DMS114 treated with DMSO at 0.1 percent for 48 hours (cell line): ENCODE data around the gene RBMS3.
"Not testable (repeated sequence)": the region's sequence is repeated elsewhere in the genome, so short reads cannot be mapped to it uniquely, and the experiment has no call there.

ENCODE experiments used
- DNase-seq: peaks from one replicate; lab custom pipeline; 2025; ENCODE audit not compliant: unreplicated experiment; lab: John Stamatoyannopoulos, UW

The RBMS3 gene

GRCh38 chr3:29649815-29650547 lies 369.1 kb downstream of the RBMS3 start:
- no peak for DNase-seq

DNA sequence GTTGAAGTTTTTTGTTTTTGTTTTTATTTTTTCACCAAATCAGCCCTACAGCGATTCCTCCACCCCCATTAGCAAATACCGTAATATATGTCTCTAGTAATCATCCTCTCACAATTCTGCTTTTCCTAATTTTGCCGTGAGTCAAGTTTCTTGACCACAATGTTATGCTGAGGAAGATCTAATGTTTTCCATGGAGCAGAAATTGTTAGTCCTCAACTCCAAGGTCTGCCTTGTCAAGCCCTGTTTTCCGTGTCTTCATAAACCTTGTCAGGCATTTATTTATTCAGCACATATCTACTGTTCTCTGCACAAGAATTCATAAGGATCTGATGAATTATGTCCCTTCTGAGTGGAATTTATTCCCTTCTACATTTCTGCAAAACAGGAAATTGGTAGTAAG lies 372.8 kb downstream of the RBMS3 start:
- DNase-seq: no peak

DNA sequence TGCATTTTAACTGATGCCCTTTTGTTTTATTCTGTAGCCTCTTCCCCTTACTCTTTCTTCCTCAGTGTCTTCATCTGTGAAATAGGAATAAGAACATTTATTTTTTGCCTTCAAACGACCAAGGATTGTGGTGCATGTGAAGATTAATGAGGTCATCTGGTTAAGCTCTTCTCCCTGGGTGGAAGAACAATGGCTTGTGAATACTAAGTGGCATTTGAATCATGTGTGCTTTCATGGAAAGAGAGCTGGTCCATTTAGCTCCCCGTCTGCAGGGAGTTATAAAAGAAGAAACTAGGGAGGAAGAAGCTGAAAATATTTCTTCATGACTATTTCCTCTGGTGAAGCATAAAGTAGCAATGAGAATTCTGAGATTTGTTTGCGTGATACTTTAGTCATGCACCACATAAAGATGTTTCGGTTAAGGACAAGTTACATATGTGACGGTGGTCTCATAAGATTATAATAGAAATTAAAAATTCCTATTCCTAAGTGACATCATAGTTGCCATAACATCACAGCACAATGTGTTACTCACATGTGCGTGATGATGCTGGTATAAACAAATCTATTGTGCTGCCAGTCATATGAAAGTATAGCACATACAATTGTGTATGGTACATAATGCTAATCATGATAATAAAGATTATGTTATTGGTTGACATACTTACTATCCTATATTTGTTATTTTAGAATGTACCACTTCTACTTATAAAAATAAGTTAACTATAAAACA lies 374.3 kb downstream of the RBMS3 start:
- DNase-seq: no peak

GRCh38 chr3:29665688-29666087 lies 384.8 kb downstream of the RBMS3 start:
- DNase-seq: no peak

GRCh38 chr3:29668233-29668632 lies 387.4 kb downstream of the RBMS3 start:
- no peak for DNase-seq

GRCh38 chr3:29668728-29669127 lies 387.9 kb downstream of the RBMS3 start:
- no peak for DNase-seq

- DNase-seq: not testable (repeated sequence)
Measured at GRCh38 chr3:29670476-29670875, 389.6 kb downstream of the RBMS3 start.

GRCh38 chr3:29677421-29677820 lies 396.6 kb downstream of the RBMS3 start:
- no peak for DNase-seq

GRCh38 chr3:29679944-29680343 lies 399.1 kb downstream of the RBMS3 start:
- no peak for DNase-seq

- no peak for DNase-seq
Measured at GRCh38 chr3:29683018-29683993, 402.4 kb downstream of the RBMS3 start.

DNA sequence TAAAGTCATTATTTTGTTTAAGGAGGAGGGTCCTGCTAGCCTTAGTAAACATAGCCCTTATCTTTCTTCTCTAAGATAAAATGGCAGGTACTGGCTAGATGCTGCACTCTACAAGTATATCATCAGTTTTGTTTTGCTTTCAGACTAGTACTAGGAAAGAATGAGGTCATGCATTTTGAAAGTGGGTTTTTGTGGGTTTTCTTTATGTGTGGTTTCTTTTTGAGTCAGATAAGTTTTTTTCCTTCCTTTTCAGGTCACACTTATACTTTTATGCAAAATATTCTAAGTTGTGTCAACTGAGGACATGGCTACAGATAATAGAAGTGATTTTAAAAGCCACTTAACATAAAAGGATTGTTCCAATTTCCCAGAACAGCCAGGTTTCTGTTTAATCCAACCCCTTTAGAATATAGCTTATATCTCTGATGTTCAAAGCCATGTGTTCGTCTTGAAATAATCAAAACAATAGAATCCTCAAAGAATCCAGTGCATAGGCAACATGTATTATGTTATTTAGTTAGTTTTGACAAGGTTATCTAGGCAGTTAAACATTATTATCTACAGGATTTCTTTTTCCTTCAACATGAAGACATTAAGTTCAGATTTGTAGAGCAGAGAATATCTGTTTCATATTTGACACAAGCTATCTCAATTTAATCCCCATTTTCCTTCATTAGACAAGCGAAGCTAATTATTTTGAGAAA lies 406.2 kb downstream of the RBMS3 start:
- DNase-seq: no peak

DNA sequence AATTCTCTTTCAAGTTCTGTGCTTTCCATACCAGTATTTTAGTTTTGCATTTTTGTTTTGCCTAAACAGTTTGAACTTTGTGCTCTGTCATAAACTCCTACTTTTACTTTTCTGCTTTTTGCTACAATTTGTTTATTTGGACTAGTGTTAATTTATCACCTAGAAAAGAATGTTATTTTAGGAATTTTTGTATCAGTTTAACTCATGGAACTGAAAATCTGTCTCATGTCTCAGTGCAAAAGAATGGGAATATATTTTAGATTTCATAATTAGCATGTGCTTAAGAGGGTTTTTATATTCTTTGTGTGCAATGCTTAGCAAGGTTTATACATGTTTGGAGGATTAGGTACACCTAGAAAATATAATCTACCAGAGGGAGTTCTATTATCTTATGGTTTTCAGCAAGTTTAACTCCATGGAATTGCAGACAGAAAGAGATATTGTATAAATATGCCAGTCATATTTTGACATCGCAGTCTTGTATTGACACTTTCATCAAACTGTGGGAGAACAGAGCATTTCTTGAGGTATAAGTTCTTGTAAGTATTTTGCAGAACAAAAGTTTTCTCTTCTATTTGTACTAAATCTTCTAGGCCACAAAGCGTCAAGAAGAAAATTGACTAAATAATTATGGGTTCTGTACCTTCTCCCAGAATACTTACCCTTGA lies 409.9 kb downstream of the RBMS3 start:
- DNase-seq: no peak

- no peak for DNase-seq
Measured at GRCh38 chr3:29693863-29694262, 413.0 kb downstream of the RBMS3 start.

DNA sequence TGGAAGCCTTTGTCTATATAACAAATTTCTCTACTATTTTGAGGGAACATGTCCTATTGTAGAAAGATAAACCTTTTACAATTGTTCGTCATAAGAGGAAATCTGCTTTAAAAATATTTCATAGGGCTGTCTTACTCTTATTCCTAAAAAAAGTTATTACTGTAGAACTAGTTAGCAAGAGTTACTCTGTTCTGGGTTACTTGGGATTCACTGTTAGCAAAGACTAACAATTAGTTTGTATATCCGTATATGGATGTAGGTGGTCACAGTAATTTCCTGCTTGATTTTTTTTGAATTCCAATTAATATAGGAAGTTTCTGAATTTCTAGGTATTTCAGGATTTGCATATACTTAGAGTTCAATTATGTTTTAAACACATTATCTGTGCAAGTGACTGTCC lies 413.5 kb downstream of the RBMS3 start:
- no peak for DNase-seq

GRCh38 chr3:29694783-29695182 lies 413.9 kb downstream of the RBMS3 start:
- no peak for DNase-seq

- DNase-seq: no peak
Measured at GRCh38 chr3:29695201-29695600, 414.3 kb downstream of the RBMS3 start.

DNA sequence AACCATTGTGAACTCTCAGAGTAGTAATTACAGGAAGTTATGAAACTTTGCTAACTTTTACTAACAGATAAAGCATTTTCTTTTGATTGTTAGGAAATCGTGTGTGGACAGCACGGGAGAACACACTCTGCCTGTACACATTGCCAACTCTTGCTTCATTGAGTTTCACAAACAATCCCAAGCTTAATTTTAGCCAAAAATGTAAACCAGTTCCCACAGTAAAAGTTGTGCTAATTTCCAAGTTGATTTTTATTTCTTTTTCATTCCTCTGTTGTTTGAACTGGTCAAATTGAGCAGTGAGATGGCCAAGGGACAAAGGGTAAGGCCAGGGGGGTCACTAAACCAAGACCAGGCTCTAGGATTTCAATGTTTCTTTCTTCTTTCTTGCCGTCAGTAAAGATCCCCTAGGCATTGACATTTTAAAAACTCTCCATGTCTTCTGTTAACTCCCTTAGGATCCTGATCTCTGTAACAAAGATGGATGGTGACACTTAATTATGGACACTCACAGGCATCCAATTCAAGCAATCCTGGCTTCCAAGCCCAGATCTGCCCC lies 414.9 kb downstream of the RBMS3 start:
- no peak for DNase-seq

- DNase-seq: no peak
Measured at GRCh38 chr3:29696311-29696710, 415.4 kb downstream of the RBMS3 start.

DNA sequence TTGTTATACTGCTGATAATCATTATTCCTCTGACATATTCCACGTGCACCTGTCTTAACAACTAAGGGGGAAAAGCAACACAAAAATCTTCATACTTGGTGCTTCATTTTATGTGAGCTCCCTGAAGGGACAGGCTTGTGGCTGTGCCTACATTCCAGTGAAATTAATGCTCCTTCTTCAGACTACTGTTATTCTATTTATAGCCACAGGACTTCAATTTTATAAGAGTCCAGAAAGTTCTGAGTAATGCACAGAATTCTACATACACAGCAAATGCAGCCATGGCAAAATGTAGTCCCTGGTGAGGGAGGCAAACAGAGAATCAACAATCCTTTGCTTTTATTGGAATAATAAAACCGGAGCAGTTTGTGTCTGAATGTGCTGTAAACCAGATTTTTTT lies 417.1 kb downstream of the RBMS3 start:
- no peak for DNase-seq

DNA sequence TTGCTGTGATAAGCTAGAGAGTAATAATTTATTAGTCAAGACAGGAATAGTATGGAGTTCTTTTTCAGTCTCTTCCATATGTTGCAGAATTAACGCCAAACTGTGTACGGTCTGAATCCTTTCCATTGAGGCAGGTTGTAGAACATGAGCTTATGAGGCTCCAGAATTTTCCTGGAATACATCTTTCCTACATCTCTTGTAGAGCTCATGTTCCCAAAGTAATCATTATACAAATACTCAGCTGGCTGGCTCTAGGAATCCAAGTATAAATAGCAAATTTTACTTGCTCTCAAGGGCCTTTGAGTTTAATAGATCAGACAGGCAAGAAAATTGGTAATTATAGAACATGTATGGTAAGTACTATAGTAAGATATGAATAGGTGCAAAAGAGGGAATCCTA lies 419.4 kb downstream of the RBMS3 start:
- DNase-seq: no peak
